GM15510 (cell line): ENCODE measurements around the gene PSORS1C2.

Source experiments
- POLR2A ChIP-seq: IDR thresholded peaks from 3 replicates; pipeline ENCODE4 v1.6.1; 2011; ENCODE audit warnings: borderline replicate concordance; ENCODE audit not compliant: insufficient read length; ENCODE audit errors: extremely low read depth

The PSORS1C2 gene

DNA sequence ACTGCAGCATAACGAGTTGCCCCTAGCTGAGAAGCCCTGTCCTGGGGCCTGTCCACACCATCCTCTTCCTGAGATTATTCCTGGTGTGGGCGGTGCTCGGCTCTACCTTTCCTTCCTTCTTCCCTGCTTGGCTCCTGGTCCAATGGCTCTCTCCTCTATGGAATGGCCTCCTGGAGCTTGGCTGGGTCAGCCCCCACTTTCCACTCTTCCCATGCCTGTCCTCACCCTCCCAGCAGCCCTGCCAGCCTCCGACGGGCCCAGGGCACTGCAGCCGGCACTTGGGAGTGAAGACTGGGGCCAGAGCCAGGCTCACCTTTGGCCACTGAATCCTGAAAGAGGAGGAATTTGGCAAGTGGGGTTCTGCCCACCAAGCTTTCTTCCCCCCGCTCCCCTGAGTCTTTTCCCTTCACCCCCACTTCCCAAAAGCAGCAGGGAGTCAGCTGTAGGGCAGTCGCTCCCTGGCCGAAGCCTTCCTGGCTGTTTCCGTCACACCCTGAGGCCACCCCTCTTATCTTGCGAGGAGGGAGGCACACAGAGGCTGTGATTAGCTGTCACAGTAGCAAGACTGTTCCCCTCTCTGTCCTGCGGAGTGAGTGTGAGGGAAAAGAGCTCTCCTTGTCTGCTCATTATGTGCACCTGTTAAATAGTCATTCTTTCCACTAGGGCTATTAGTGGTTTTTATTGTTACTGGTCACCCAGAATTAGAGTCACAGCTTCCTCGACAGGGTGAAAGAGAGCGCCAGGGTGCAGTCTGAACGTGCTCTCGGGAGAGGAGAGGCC lies 12.3 kb downstream of the PSORS1C2 start:
- no peak for TF ChIP-seq POLR2A

DNA sequence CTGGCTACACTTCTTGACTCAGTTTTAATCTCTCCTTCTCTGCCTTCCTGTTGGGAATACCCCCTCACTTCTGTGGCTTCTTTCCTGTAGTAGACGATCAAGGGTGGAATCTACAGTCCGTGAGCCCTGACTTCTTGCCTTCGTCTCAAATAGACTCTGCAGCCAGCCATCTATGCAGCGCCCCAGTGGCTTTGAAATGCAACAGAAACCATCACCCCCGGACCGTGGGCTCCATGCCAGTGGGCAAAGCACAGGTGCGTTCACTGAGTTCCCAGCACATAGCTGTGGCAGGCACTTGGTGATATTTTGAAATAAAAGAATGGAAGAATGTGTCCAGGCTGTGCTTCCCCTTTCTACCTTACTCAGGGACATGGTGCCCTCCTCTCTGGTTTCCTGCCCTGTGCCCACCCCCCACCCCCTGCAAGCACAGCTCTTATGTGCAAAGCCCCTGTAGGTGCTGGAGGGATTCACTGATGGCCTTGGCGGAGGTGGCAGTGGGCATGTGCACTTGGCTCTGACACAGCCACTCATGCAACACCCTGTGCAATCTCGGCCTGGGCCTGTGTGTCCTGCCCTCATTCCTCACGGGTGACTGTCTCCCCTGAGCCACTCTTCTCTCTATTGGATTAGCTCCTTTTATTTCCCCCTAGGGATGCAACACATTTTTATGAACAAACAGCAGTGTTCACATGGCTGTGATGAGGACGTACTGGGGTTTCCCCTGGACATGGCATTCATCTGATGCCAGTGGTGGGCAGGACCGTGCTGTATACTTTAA lies 13.1 kb downstream of the PSORS1C2 start:
- TF ChIP-seq POLR2A, result no peak

GRCh38 chr6:31125162-31125561 lies 13.7 kb downstream of the PSORS1C2 start:
- TF ChIP-seq POLR2A, result no peak

GRCh38 chr6:31122791-31123706 lies 15.8 kb downstream of the PSORS1C2 start:
- TF ChIP-seq POLR2A, result no peak

- TF ChIP-seq POLR2A, result no peak
These were observed 17.6 kb downstream of the PSORS1C2 start for GRCh38 chr6:31121131-31121790.

GRCh38 chr6:31120151-31120915 lies 18.5 kb downstream of the PSORS1C2 start, which contains the start of gene CDSN:
TSS of gene CDSN (minus strand) at chr6:31120446. CDS start at chr6:31120419, 27 bp downstream.
- no peak for TF ChIP-seq POLR2A

- TF ChIP-seq POLR2A, result no peak
These were observed 20.7 kb downstream of the PSORS1C2 start for GRCh38 chr6:31118178-31118577.

GRCh38 chr6:31116661-31117385 lies 22.0 kb downstream of the PSORS1C2 start:
- no peak for TF ChIP-seq POLR2A

- TF ChIP-seq POLR2A, result no peak
These were observed 22.8 kb downstream of the PSORS1C2 start for GRCh38 chr6:31115941-31116560.

DNA sequence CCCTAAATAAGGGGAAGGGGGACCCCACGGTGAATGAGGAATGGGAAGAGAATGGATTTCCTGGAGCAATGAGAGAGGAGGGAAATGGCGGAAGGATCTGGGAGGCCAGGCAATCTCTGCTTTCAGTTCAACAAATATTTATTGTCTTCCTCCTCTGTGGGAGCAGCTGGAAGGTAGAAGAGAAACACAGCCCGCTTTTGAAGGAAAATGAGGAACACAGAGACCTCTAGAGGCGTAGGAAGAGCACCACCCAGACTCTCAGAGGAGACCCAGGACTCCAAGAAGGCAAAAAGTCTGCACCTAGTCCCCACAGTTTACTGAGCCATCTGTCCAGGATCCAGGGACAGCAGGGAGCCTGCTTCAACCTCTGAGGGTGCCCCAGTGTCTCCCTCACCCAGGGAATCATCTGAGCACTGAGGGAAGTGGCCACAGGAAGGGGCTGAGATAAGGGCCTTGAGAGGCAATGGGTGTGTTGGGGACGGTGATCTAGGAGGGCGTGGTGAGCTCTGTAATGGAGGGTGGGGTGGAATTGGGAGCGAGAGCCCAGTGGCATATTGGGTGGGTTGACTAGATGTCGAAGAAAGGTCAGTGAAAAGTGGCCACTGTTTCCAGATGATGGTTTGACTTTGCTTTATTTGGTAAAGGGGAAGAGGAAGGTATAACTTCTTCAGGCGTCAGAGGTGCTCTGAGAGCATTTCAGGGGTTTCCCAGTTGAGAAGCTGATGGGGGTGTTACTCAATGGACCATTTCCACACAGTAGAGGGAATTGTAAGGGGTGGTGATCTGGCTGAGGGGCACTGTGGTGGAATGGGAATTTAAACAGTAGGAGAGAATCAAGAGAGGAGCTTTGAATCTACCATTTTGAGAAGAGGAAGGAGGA lies 23.7 kb downstream of the PSORS1C2 start:
- TF ChIP-seq POLR2A, result no peak

- no peak for TF ChIP-seq POLR2A
These were observed 24.4 kb downstream of the PSORS1C2 start, which contains the start of gene PSORS1C1 for GRCh38 chr6:31114541-31114878. TSS of gene PSORS1C1 (plus strand) at chr6:31114800. CDS start at chr6:31129633, 14,833 bp downstream.

DNA sequence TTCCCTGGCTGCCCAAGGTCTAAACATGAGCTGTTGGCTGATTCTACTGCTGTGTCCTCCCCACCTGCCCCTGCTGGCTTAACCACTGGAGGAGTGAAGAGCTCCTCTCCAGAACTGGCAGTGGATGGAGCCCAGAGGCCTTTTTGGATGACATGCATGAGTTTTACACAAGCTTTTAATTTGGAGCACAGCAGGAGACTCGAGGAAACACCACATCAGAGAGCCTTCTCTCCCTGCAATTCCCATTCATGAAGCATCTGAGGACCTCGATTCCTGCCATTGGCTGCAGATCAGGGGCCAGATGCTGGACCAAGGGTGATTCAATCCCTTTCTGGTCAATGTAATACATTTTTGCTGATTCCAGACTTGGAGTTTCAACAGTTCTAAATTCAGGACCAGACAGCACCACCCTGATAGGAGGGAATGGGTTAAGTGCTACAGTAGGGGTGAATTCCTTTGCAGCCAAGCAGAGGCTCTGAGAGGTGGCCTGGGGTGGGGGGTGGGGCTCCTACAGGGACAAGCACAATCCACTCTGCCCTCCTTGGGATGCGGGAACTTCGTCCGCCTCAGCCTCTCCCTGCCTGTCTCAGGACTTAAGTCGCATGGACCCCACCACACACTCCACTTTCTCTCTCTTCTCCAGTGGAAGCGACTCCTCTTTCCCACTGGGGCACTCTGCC lies 24.9 kb downstream of the PSORS1C2 start:
- no peak for TF ChIP-seq POLR2A

DNA sequence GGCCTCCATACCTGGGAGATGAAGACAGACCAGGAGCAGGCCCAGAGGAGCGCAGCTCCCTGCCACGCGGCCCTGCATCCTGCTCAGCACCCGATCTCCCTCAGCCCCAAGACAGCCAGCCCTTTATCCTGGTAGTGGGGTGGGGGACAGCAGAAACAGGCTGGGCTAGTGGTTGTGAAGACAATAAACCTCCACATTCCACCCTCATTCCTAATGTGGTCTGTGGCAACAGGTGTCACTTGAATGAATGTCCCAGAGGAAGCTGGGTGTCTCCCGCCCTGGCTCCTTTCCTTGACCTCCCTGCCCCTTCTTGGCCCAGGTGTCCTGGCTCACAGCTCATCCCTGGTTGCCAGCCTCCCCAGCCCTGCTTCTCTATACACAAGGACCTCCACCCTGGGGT lies 26.4 kb downstream of the PSORS1C2 start, which contains the start of gene C6orf15:
Gene C6orf15 (minus strand): TSS at position 98 of the 400 bp plus-strand sequence. CDS start 20 bp downstream, at position 78.
- no peak for TF ChIP-seq POLR2A
